Ovary (tissue), 3 donors: ENCODE data around the gene ZNHIT2.

Experiments used
- CTCF ChIP-seq, 3 donors: fragments of 450-650 bp in 2 of 3; fragments of 200-600 bp in 1 of 3; IDR thresholded peaks; one replicate each; pipeline versions ENCODE4 v1.5.1 to v1.8.0; 2016 to 2022; ENCODE audit warnings: antibody characterized with exemption in 3 of 3, mild to moderate bottlenecking in 1 of 3
- POLR2A ChIP-seq: fragments of 450-650 bp; IDR thresholded peaks from one replicate; pipeline ENCODE4 v1.6.1; 2017; ENCODE audit warnings: antibody characterized with exemption, mild to moderate bottlenecking, moderate library complexity
- donor health status: DM: no; HTN: no; CAD: no.

- no peak for TF ChIP-seq POLR2A
- TF ChIP-seq CTCF (IDR thresholded peaks at IDR 0.05) = no peak
Observed at GRCh38 chr11:65131417-65131776, 13.9 kb upstream of the ZNHIT2 start.
